ENCODE results near the gene DCAKD.

DCAKD gene

DNA sequence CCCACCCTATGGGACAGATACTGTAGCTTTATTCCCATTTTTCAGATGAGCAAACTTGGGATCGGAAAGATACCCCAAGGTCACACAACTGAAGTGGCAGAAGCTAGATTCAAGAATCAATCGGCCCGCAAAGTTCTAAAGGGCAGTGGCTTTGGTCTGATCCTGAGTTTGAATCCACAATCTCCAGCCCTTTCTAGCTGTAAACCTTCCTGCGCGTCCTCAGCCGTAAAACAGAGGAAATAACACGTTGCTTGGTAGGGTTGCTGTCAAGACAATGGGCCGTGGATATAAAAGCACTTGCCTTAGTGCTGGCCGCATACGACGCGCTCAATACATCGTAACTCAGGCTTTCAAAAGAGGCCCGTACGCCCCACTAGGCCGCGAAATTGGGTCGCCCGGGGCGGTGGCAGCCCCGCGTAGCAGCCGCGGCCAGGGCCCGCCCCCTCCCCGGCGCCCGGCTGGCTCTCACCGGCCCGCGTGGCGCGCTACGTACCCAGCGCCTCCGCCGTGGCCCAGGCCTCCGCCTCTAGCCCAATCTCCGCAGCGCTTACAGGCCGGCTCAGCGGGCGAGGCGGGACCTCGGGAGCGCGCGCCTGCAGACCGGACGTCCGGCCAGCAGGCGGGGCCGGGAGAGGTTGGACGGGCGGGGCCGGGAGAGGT lies at the start of gene DCAKD:
TSS of gene DCAKD (minus strand) at position 573 of the 660 bp plus-strand sequence. CDS start 16,747 bp downstream, outside the sequence.
- peak; percentile 91 to 92 for DNase-seq

DNA sequence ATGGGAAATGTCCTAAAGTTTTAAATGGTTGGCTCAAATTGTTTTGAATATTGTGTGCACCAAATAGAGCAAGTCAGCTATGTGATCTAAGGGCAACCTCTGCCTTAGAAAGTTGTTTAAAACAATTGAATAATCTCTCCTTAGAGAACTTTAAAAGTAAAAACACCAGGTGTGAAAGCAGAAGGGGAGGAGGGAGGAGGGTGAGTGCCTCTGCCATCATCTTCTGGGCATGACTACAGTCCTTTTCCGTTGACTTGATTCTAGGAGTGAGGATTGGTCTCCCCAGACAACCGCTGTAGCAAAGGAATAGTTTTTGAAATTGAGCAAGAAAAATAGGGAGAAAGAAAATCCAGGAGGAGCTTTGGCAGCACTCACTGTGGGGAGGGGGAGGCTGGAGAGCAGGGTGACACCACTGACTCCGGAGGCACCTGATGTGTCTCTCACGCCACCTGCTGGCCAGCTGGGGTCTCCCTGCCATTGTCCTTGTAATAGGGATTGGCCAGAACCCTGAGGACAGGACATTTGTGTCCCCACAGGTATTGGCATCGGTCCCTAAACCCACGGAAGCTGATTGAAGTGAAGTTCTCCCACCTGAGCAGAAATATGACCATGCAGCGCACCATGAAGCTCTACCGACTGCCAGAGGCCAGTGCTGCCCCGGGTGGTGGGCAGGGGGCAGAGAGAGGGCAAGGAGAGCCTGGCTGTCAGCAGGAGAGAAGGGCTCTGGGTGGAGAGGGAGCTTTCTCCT lies 47.6 kb upstream of the DCAKD start:
- peak; percentile 46 to 68 for DNase-seq

- DNase-seq = no peak
Measured at GRCh38 chr17:45098081-45098868, 46.8 kb upstream of the DCAKD start.

GRCh38 chr17:45096926-45097325 lies 45.5 kb upstream of the DCAKD start:
- no peak for DNase-seq

GRCh38 chr17:45096141-45096540 lies 44.7 kb upstream of the DCAKD start:
- DNase-seq = peak; percentile 47 to 77

GRCh38 chr17:45093444-45094110 lies 42.1 kb upstream of the DCAKD start:
- DNase-seq = no peak

- DNase-seq = no peak
Measured at GRCh38 chr17:45092911-45093430, 41.5 kb upstream of the DCAKD start.

DNA sequence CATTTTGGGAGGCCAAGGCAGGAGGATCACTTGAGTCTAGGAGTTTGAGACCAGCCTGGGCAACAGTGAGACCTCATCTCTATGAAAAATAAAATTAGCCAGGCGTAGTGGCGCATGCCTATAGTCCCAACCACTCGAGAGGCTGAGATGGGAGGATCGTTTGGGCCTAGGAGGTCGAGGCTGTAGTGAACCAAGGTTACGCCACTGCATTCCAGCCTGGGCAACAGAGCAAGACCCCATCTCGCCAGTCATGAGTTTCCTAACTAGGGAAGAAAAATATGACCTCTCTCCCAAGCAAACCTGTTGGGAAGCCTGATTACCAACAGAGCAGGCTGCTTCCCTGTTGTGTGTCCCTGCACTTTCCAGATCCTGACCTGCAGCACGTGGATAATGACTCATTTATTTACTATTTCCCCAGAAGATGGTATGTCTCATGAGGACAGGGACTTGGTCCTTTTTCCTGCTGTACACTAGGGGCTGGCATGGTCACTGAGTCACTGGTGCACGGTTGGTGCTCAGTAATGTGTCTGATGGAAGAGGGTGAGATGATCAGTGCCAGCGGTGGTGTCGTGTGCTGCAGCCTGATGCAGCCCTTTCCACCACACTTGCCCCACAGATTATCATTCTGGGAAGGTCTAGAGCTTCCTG lies 40.5 kb upstream of the DCAKD start:
- DNase-seq = no peak

DNA sequence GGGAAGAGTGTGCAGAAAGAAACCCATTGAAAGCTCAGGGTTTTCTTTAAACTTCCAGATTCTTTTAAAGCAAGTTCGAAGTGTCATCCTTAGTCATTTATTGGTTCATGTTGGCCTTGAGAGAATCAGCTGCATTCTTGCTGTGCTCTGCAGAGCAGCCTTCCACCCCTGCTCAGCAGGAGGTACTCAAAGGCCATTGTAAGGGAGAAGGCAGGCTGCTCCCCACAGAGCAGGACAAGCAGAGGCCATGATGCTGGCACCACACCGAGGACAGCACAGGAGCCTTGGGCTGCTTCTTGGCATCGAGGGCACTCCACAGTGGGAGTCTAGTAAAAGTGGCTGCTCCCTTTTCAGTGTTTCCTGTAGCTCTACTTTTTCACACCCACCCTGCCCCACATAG lies 39.3 kb upstream of the DCAKD start:
- DNase-seq = no peak

DNA sequence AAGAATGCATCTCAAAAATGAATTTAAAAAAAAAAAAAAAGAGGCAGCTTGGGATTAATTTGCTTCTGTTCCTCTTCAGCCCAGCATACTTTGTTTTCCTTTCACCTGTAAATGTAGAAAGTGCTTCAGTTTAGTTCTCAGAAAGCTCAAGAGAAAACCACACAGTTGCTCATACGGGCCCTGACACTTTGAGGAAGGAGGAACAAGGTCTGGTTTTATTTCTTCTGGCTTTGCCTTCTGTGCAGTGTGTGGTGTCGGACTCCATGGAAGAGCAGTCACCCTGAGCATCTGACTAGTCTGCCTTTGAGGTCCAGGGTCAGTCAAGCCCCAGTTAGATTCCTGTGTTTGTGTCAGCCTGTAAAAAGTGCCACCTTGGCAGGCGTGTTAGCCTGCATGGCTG lies 37.3 kb upstream of the DCAKD start:
- DNase-seq = no peak

GRCh38 chr17:45087978-45088377 lies 36.5 kb upstream of the DCAKD start:
- no peak for DNase-seq

DNA sequence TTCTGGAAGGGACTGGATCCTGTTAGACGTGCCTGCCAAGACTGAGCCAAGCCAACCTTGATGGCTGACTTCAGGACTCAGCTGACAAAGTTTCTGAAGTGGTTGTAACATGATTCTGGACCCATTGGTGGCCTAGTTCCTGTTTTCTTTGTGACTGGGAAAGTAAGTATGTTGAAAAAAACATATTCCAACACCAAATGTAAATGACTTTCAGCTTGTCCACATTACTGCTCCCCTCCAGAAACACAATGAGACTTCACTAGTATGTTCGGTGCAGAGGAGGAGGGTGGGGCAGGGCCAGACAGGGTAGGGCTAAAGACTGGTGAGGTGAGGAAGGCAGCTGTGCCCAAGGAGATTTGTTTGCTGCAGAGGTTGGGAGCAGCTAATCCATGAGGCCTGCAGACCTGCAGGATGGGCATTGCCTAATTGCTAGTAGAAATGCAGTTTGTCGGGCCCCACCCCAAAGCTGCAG lies 36.1 kb upstream of the DCAKD start:
- peak; percentile 32 to 44 for DNase-seq

- no peak for DNase-seq
Measured at GRCh38 chr17:45086865-45087503, 35.6 kb upstream of the DCAKD start.

DNA sequence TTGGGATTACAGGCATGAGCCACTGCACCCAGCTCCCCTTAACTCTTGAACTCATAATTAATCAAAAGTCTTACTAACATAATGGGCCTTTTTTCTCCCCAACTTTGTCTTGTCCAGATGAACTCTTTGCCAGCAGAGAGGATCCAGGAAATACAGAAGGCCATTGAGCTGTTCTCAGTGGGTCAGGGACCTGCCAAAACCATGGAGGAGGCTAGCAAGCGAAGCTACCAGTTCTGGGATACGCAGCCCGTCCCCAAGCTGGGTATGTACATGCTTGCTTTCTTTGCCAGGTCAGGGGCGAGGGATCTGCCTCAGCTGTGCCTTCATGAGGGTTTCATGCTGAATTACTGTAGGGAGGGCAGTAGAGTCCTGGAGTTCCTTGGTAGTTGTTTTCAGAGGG lies 35.0 kb upstream of the DCAKD start:
- no peak for DNase-seq

GRCh38 chr17:45081047-45081703 lies 29.7 kb upstream of the DCAKD start:
- no peak for DNase-seq

GRCh38 chr17:45077643-45078042 lies 26.2 kb upstream of the DCAKD start:
- peak; percentile 96 to 98 for DNase-seq

- peak; percentile 57 to 73 for DNase-seq
Measured at GRCh38 chr17:45073414-45074070, 22.1 kb upstream of the DCAKD start.

- DNase-seq = no peak
Measured at GRCh38 chr17:45070809-45071208, 19.4 kb upstream of the DCAKD start.

- no peak for DNase-seq
Measured at GRCh38 chr17:45070001-45070400, 18.6 kb upstream of the DCAKD start.

GRCh38 chr17:45067637-45068036 lies 16.2 kb upstream of the DCAKD start:
- no peak for DNase-seq

DNA sequence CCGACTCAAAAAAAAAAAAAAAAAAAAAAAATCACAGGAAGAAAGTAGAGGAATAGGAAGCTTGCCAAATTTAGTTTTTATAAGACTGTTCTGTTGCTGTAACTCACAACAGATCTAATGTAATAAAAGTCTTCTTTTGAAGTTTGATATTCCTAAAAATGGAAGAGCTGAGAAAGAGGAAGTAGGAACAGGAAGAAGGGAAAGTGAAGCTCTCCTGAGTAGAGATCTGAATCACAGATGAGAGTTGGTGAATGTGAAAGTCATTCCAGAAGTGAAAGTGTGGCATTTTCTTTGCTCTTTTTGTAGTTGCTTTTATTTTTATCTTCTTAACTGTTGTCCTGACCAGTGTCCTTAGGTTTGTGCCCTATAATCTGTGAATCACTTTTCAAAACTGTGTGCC lies 11.8 kb upstream of the DCAKD start:
- DNase-seq = peak; percentile 25 to 26

All from Kasumi-1 (cell line).